Measurements from ENCODE around the gene CREBRF.
A peak's percentile ranks its signal among the peaks of the same experiment; 100 is the strongest.
"Not testable (repeated sequence)": the region's sequence is repeated elsewhere in the genome, so short reads cannot be mapped to it uniquely, and the experiment has no call there.

CREBRF gene

DNA sequence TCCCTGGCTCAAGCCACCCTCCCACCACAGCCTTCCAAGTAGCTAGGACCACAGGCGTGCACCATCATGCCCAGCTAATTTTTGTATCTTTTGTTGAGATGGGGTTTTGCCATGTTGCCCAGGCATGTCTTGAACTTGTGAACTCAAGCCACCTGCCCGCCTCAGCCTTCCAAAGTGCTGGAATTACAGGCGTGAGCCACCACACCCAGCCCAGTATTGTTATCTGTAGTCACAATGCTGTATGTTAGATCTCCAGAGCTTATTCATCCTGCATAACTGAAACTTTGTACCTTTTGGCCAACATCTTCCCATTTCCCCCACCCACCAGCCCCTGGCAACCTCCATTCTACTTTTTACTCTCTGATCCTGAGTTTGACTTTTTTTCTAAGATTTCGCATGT lies 37.5 kb downstream of the CREBRF start:
- no peak for DNase-seq

DNA sequence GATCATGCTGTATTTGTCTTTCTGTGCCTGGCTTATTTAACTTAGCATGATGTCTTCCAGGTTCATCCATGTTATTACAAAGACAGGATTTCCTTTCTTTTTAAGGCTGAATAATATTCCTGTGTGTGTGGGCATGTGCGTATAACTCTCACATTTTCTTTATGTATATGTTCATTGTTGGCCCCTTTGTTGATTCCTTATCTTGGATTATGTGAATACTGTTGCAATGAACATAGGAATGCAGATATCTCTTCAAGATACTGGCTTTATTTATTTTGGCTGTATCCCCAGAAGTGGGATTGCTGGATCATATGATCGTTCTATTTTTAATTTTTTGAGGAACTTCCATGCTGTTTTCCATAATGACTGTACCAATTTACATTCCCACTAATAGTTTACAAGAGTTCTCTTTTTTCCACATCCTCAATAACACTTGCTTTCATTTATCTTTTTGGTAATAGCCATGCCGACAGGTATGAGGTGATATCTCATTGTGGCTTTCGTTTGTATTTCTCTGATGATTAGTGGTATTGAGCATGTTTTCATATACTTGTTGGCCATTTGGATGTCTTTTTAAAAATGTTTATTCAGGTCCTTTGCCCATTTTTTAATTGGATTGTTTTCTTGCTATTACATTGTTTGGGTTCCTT lies 38.0 kb downstream of the CREBRF start:
- DNase-seq, result no peak

DNA sequence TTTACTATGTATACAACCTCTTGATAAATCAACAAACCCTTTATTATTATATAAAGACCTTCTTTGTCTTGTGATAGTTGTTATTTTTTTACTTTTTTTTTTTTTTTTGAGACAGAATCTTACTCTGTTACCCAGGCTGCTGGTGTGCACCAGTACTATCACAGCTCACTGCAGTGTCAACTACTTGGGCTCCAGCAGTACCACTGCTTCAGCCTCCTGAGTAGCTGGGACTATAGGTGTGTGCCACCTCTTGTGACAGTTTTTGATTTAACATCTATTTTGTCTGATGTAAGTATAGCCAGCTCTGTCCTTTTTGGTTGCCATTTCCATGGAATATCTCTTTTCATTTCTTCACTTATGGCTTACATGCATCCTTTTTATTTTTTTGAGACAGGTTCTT lies 42.6 kb downstream of the CREBRF start:
- DNase-seq, result no peak

DNA sequence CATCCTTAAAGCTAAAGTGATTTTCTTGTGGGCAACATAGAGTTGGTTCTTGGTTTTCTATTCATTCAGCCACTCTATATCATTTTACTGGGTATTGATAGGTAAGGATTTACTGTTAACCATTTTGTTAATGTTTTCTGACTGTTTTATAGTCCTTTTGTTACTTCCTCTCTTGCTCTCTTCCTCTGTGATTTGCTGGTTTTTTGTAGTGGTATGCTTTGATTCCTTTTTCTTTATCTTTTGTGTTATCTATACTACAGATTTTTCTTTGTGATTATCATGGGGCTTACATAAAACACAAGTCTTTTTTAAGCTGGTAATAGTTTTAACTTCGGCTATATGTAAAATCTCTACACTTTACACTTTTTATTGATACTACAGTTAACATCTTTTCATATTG lies 43.3 kb downstream of the CREBRF start:
- no peak for DNase-seq

DNA sequence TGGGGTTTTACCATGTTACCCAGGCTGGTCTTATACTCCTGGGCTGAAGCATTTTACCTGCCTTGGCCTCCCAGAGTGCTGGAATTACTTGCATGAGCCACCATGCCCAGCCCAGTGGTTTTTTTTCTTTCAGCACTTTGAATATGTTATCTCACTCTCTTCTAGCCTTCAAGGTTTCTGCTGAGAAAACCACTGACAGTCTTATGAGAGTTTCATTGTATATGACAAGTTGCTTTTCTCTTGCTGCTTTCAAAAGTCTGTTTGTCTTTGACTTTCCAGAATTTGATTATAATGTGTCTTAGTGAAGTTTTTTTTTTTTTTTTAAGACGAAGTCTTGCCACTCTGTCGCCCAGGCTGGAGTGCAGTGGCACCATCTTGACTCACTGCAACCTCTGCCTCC lies 45.1 kb downstream of the CREBRF start:
- DNase-seq, result no peak

DNA sequence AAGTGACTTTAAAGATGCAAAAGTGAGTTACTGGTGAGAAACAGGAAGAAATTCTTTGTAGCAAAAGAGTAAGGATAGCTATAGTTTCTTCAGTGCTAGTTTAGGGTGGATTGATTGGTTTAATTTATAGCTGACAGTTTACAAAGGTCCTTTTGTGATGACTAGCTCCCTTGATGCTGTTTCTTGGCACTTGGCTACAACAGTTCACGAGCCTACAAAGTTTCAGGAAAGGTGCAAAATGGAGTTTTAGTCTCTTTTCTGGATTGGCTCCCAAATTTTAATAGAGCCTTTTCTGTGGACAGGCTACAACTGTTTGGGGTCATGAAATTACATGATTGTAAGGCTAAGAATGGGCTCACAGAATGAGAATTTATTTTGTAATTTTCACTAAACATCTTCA lies 47.3 kb downstream of the CREBRF start:
- DNase-seq, result no peak

DNA sequence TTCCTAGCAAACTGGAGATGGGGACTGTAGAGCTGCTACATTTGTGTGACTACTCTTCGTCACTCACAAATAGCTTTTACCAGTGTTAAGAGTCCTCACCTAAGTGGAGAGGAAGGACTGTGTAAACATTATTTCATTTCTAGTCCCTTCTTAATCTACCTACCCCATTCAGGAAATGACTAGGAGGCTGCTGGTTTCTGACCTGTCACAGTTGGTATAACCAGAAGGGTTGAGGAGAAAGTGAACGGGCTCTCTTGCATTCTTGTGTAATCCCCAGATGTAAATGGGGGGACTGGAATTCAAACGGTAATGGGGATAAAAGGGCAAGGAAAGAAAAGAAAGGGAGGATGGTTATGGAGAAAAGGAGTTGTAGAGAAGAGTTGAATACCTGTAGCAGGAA lies 52.8 kb downstream of the CREBRF start:
- no peak for DNase-seq

DNA sequence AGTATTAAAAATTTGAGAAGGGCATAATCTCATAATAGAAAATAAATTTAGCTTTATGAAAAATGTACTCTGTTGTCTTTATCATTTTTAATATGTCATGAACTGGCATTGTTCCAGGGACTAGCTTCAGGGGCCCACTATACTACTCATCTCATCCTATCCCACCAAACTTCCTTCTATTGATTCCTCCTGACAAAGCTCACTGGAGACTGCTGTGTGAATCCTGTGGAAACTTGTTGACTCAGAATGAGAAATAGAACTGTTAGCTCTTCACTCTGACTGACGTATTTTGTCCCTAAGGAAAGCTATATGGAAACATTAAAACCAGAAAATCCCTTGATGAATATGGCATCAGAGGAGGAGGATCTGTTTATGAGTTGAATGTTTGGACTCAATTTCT lies 58.4 kb downstream of the CREBRF start:
- DNase-seq, result no peak

DNA sequence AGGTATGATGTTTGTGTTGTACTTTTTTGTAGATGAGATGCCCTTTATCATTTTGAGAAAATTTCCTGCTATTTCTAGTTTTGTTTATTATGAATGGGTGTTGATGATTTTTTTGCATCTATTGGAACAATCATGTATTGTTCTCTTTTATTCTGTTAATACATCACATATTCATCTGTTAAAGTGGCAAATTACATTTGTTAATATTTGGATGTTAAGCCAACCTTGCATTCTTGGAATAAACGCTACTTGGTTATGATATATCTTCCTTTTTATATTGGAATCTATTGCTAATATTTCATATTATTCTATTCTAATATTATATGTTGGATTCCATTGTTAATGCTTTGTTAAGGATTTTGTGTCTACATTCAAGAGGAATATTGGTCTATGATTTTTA lies 63.6 kb downstream of the CREBRF start:
- no peak for DNase-seq

DNA sequence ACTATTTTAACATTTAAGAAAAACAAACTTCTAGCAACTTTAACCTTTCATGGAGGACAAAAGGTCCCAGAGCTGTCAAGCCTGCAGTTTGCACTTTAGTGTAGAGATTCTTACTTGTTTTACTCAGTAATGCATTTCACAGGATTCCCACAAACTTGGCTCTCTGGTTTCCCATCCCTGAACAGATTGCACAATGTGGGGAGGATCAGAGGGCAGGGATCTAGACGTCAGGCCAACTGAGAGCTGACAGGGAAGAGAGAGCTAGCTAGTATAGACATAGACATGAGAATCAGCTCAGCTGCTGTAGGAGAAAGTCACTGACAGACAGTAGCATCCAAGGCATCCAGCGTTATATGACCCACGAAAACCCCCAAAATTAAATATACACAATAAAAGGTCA lies 67.3 kb downstream of the CREBRF start:
- no peak for DNase-seq

DNA sequence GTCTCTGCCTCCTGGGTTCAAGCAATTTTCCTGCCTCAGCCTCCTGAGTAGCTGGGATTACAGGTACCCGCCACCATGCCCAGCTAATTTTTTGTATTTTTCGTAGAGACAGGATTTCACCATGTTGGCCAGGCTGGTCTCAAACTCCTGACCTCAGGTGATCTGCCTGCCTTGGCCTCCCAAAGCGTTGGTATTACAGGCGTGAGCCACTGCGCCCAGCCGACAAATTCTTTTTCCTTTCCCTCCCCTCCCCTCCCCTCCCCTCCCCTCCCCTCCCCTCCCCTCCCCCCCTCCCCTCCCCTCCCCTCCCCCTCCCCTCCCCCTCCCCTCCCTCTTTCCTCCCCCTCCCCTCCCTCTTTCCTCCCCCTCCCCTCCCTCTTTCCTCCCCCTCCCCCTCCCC lies 76.0 kb downstream of the CREBRF start:
- DNase-seq, result not testable (repeated sequence)

DNA sequence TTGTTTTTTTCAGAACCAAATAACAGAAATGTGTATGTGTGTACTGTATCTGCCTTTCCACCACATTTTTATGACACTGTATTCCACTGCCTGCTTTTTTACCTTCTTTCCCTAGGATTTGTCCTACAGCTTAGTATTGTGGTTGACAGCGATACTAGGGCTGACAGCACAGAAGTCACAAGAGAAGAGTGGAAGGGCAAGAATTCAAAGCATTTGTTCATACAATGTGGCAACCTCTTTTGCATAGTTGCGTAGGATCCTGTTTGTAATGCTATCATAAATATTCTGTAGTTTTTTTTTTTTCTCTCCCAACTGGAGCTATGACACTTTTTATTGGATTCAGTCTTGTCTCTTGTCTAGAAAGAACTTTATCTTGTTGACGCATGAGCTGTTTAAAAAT lies 82.6 kb downstream of the CREBRF start:
- DNase-seq, result no peak

DNA sequence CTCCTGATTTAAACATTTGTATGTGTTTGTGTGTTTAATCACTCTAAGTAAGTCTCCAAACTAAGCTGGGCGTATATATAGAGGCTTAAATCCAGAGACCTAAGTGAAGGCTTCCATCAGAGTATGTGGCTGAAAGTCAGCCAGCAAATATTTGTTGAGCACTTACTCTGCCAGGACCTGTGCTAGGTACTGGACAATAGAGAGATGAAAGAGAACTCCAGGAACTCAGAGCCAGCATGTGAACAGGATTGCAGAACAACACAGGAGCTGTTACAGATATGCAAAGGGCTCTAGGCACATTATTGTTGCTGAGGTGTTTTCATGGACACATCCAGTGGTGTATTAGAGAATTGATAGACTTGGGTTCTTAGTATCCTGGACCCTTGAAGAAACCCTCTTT lies 83.5 kb downstream of the CREBRF start:
- no peak for DNase-seq

DNA sequence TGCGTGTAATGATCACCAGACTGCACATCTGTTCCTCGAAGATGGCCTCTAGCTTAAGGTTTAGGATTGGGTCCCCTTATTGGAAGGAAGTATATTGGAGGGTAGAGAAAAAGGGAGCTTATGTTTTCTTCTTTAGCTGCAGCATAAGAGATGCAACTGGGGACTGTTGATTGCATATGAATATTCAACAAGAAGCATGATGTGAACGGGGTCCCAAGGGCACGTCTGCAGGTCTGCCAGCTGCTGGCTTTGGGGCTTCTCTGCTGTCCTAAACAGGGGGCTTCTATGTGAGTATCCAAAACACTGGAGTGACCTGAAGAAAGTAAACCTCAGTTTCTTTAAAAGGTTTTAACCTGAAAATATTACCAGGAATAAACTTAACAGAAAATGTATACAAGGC lies 84.6 kb downstream of the CREBRF start:
- DNase-seq, result no peak

DNA sequence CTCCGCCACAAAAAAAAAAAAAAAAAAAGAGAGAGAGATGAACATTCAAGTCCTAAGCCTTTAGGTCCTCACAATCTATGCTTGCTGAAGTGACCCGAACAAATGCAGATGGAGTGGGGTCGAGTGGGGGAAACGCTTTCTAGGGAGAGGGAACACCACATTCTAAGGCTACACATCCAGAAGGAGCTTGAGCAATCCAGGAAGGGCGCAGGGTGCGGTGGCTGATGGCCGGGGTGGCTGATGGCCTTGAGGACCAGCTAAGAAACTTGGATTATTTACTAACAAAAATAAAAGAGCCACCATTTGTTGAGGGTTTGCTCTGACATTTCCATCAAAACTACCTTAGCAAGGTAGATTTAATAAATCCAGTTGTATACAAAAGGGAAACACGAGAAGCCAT lies 87.4 kb downstream of the CREBRF start:
- DNase-seq, result no peak

DNA sequence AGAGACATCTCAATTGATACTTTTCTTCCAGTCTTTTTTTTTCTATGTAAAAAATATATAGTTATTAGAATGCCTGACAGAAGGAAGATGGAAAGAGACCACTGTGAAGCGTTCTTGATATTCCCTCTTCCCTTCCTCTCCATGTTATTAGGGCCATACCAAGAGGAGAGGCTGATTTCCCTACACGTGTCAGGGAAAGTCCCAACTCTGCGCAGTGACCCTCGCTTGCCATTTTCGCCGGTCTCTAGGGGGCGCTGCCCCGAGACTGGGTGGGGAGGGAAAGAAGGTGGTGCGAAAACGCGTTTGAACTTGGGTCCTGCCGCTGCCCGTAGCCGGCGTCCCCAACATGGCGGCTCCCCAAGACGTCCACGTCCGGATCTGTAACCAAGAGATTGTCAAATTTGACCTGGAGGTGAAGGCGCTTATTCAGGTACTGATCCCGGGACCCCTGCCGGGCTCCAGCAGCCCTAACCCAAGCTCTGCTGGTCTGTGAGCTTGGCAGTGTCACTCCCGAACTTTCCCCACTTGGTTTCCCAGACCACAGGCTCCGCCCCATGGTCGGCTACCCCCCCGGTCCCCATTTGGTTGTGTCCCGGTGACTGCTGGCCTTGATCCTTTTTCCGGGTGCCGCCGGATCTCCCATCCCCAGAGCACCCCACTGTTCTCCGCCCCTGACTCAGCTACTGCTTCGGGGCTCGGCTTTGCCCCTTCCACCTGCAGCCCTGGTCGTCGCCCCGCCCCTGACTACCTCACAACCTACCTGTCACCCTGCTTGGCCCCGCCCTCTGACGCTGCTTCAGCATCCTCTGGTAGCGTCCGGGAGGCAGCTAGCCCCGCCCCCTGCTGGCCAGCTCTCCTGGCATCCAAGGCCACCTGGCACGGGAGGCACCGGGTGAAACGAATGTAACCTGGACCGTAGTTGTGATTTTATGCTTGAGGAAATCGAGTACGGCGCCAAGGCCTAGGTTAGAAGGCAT lies 88.3 kb downstream of the CREBRF start, which contains the start of gene BNIP1:
Gene BNIP1 (plus strand): TSS at position 332 of the 977 bp plus-strand sequence. CDS start 15 bp downstream, at position 347.
- DNase-seq, result peak; percentile 84

DNA sequence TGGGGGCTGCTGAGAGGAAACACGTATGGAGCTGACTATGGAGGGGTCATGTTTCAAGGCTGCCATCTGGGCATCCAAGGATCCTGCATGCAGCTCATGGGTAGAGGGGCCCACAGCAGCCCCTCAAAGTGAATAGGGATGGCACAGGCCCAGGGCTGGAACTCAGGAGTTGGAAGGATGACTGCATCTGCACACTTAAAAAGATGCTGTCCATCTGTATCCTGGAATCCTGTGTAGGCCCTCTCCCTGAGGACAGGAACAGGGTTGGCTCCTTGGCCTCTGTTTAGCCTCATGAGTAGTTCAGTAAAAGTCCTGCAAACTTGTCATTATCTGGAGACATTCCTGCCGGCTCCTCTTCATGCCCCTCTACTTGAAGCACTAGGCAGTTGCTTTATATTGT lies 92.2 kb downstream of the CREBRF start:
- DNase-seq, result no peak

DNA sequence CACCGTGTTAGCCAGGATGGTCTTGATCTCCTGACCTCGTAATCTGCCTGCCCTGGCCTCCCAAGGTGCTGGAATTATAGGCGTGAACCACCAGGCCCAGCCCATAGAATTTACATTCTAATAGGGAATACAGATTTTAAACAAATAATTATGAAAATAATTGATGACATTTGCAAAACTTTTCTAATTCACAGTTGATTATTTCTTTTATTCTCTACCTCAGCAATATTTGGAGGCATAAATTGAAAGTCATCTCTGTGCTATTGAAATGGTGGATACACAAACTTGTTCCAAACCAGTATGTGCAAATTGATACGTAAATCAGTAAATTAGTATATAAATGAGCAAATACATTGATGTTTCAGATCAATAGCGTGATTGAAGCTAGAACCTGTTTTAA lies 96.4 kb downstream of the CREBRF start:
- DNase-seq, result no peak

DNA sequence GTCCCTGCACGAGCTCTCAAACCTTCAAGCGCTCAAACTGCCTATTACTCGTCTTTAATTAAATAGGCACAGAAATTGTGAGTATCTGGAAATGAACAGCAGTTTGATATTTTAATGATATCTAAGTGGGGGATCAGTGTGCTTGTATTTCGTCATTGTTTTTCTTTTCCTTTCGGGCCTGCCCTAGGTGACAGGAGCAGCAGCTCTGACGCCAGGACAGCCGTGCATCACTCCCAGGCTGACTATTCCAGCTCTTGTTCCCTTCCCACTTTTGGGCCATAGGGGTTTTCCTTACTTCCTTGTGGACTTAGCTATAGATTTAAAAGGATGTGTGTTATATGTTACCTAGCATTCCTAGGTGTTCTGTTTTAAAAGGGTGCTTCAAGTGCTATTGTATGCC lies 97.7 kb downstream of the CREBRF start:
- no peak for DNase-seq

DNA sequence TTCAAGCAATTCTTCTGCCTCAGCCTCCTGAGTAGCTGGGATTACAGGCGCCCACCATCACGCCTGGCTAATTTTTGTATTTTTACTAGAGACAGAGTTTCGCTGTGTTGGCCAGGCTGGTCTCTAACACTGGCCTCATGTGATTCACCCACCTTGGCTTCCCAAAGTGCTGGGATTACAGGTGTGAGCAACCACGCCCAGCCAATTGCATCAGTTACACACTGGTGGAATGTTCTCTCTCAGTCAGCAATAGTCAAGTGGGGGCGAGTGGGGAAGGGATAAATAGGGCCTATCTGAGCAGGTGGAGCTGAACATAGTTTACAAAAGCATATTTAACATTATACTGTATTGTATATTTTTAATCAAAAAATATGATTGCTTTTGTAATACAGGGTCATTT lies 98.5 kb downstream of the CREBRF start:
- not testable (repeated sequence) for DNase-seq

DNA sequence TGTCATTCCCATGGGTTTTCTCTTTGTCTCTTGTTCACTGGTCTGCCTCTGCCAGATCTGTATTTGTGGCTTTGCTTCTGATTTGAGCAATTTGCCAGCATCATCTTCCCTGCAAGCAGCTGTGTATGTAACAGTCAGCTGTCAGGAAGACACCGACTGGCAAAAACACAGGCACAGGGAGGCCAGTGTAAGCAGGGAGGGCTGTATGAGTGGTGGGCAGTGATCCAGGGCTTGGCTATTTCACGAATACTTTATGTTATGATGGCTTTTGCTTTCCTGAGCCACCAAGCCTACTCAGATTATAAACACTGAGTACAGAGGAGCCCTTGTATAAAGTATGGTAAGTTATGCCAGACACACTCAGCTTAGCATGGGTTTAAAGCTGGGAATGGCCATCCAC lies 99.8 kb downstream of the CREBRF start:
- no peak for DNase-seq

DNA sequence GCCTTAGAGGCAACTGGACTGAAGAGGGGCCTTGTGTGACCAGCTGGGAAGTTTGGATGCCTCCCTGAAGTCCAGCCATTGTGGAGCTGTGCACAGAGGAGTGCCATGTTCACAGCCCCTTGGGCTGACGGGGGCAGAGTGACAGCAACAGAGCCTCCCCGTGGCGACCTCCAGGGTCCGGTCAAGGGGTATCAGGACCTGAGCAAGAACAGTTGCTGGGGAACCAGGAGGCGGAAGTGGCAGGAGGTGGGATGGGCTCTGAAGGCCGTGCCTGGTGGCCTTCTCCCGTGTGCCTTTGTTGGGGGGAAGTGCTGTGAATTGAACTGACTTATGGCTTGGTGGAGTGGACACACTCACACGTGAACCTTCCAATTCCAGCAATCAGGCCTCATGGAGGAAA lies 102.2 kb downstream of the CREBRF start:
- DNase-seq, result no peak

DNA sequence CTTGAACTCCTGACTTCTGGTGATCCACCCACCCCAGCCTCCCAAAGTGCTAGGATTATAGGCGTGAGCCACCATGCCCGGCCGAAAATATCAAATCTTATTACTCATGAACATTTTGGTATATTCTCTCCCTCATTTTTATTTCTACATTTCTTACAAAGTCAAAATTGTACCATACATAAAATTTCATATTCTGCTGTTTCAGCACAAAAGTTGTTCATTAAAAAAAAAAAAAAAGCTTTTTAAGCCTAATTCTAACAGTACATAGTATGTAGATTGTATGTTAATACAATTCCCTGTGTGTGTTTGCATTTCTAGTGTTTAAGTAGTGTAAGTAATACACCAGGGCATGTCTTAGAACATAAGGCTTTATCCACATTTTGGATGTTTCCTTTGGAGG lies 103.1 kb downstream of the CREBRF start:
- no peak for DNase-seq

DNA sequence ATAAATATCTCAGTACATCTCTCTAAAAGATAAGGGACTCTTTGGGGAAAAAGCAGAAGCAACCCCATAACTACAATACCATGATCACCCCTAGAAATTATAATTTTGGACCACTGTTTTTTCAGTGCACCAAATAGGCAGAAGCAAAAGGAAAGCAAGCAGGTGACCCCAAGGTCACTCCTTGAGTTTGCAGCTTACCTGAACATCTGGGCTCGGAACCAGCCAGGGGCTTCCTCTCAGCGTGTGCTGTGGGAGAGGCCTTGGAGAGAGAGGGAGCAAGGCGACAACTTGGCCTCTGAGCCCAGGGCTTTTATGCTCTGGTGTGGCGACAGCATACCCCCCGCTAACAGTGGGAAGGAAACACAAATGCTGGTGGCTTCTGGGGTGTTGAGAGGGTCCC lies 105.0 kb downstream of the CREBRF start:
- no peak for DNase-seq
